HEK293T (cell line): ENCODE results near the gene USP31.

Source experiments
- CTCF ChIA-PET: fragments of 350-600 bp; formaldehyde crosslinking; extraction: SDS; loops from one replicate; lab custom pipeline; 2021; ENCODE audit warnings: antibody characterized with exemption, inconsistent platforms; lab: Yijun Ruan, JAX
- POLR2A ChIA-PET: fragments of 350-600 bp; formaldehyde crosslinking; extraction: SDS; loops from one replicate; lab custom pipeline; 2020; ENCODE audit warnings: antibody characterized with exemption, inconsistent platforms; lab: Yijun Ruan, JAX
- DNase-seq: peaks from one replicate; pipeline ENCODE4 v3.0.0; 2012; ENCODE audit warnings: mixed read lengths; ENCODE audit errors: extremely low spot score
- ARNT ChIP-seq: fragments of 450-650 bp; IDR thresholded peaks from 2 replicates; pipeline ENCODE4 v1.6.1; 2017; ENCODE audit warnings: mild to moderate bottlenecking
- BHLHE40 ChIP-seq: fragments of 450-650 bp; IDR thresholded peaks from 2 replicates; pipeline ENCODE4 v1.6.1; 2016; ENCODE audit warnings: mild to moderate bottlenecking, moderate library complexity, borderline replicate concordance
- CTBP1 ChIP-seq: fragments of 450-650 bp; IDR thresholded peaks from 2 replicates; pipeline ENCODE4 v1.6.1; 2016; ENCODE audit warnings: borderline replicate concordance
- ELF4 ChIP-seq: fragments of 450-650 bp; IDR thresholded peaks from 2 replicates; pipeline ENCODE4 v1.6.1; 2017; ENCODE audit warnings: antibody characterized with exemption
- FOXA1 ChIP-seq: fragments of 450-650 bp; IDR thresholded peaks from 2 replicates; pipeline ENCODE4 v1.6.1; 2016; ENCODE audit warnings: mild to moderate bottlenecking
- FOXK2 ChIP-seq: fragments of 450-650 bp; IDR thresholded peaks from 2 replicates; pipeline ENCODE4 v1.6.1; 2016; ENCODE audit warnings: mild to moderate bottlenecking
- FOXM1 ChIP-seq: fragments of 450-650 bp; IDR thresholded peaks from 2 replicates; pipeline ENCODE4 v1.6.1; 2017; ENCODE audit warnings: mild to moderate bottlenecking, borderline replicate concordance
- HDGF ChIP-seq: fragments of 450-650 bp; IDR thresholded peaks from 2 replicates; pipeline ENCODE4 v1.6.1; 2017; ENCODE audit warnings: antibody characterized with exemption, borderline replicate concordance
- L3MBTL2 ChIP-seq: fragments of 450-650 bp; conservative IDR thresholded peaks from 2 replicates; pipeline ENCODE4 v1.6.1; 2016; ENCODE audit warnings: mild to moderate bottlenecking
- LEF1 ChIP-seq: fragments of 450-650 bp; IDR thresholded peaks from 2 replicates; pipeline ENCODE4 v1.6.1; 2017; ENCODE audit warnings: mild to moderate bottlenecking, borderline replicate concordance
- NFRKB ChIP-seq: fragments of 450-650 bp; IDR thresholded peaks from 2 replicates; pipeline ENCODE4 v1.6.1; 2016; ENCODE audit warnings: mild to moderate bottlenecking, moderate library complexity
- SP1 ChIP-seq: fragments of 450-650 bp; IDR thresholded peaks from 2 replicates; pipeline ENCODE4 v1.6.1; 2017
- SUZ12 ChIP-seq: fragments of 450-650 bp; IDR thresholded peaks from 2 replicates; pipeline ENCODE4 v1.6.1; 2016; ENCODE audit warnings: mild to moderate bottlenecking
- TARDBP ChIP-seq: fragments of 450-650 bp; IDR thresholded peaks from 2 replicates; pipeline ENCODE4 v1.6.1; 2016
- ZNF384 ChIP-seq: fragments of 450-650 bp; IDR thresholded peaks from 2 replicates; pipeline ENCODE4 v1.6.1; 2016
- TF ChIP-seq, protein P1 (sequence below): fragments of 450-650 bp; IDR thresholded peaks from 2 replicates; pipeline ENCODE4 v1.6.1; 2016

USP31 gene

DNA sequence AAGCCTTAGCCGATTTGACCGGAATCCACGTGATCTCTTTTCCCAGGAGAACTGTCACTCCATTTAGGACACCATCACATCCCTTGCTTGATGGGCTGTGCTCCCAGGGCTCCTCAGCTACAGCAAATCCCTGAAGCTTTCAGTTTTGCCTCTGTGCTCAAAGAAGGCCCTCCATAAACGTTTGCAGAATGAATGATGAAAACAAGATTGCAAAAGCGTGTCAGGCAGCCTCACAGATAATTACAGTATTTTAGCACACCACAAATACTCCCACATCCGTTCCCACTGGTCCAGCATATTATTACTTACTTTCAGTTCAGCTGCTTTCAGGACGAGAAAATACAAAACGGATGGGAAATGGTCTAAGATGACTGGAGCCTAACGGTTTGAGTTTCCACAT is 84.6 kb downstream of the USP31 start:
- ChIA-PET CTCF (no interaction called here), POLR2A (no interaction called here)
- DNase-seq, result no peak
- TF ChIP-seq, protein P1, sequence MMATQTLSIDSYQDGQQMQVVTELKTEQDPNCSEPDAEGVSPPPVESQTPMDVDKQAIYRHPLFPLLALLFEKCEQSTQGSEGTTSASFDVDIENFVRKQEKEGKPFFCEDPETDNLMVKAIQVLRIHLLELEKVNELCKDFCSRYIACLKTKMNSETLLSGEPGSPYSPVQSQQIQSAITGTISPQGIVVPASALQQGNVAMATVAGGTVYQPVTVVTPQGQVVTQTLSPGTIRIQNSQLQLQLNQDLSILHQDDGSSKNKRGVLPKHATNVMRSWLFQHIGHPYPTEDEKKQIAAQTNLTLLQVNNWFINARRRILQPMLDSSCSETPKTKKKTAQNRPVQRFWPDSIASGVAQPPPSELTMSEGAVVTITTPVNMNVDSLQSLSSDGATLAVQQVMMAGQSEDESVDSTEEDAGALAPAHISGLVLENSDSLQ, result no peak

DNA sequence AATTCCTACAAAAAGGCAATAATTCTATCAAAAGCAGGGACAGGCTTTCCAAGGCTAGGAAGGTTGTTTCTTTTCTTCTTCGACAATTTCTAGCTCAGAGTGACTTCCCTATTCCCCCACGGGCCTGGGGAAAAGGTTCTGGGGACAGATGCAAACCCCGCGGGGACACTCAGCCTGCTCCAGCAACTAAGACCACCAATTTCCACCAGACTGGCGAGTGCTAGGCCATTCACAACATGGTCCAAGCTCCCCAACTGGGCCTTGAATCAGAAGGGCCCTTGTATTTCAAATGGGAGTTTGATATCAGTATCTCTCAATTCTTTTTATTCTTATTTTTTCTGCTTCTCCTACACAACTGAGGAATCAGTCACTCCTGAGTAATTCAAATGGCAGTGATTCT is 86.7 kb downstream of the USP31 start:
- DNase-seq, result no peak
- no peak for TF ChIP-seq L3MBTL2
- TF ChIP-seq SP1, result no peak
- no peak for TF ChIP-seq SUZ12
- TF ChIP-seq ARNT, result no peak
- no peak for TF ChIP-seq FOXM1
- no peak for TF ChIP-seq NFRKB
- no peak for TF ChIP-seq CTBP1
- TF ChIP-seq FOXA1, result no peak
- TF ChIP-seq HDGF, result no peak
- TF ChIP-seq LEF1, result no peak
- TF ChIP-seq BHLHE40, result no peak
- no peak for TF ChIP-seq ZNF384
- TF ChIP-seq, protein P1, result no peak
- no peak for TF ChIP-seq TARDBP
- no peak for TF ChIP-seq ELF4
- no peak for TF ChIP-seq FOXK2
- ChIA-PET CTCF (no interaction called here), POLR2A (no interaction called here)

DNA sequence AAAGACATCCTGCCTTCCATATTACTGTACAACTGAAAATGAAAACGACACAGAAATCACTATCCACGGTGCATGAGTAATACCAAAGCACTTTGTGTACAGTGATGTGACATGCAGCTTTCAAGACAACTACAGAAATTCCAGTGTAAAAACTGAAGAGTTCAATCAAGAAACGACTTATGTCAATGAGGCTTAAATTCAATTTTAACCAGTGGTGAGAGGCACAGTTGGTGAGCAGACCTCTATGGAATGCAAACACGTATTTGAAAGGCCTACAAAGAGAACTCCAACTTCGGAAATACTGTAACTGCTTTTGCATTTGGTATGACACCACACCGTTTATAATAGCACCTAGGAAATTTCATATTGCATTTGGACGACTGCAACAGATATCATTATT is 87.6 kb downstream of the USP31 start:
- TF ChIP-seq HDGF (no peak), L3MBTL2 (no peak), ELF4 (no peak), BHLHE40 (no peak), LEF1 (no peak), NFRKB (no peak), ARNT (no peak), SP1 (no peak), FOXA1 (no peak), FOXM1 (no peak), TARDBP (no peak), ZNF384 (no peak), CTBP1 (no peak), FOXK2 (no peak), SUZ12 (no peak)
- TF ChIP-seq, protein P1, result no peak
- POLR2A ChIA-PET, result no interaction called here
- no peak for DNase-seq
- CTCF ChIA-PET, result no interaction called here

DNA sequence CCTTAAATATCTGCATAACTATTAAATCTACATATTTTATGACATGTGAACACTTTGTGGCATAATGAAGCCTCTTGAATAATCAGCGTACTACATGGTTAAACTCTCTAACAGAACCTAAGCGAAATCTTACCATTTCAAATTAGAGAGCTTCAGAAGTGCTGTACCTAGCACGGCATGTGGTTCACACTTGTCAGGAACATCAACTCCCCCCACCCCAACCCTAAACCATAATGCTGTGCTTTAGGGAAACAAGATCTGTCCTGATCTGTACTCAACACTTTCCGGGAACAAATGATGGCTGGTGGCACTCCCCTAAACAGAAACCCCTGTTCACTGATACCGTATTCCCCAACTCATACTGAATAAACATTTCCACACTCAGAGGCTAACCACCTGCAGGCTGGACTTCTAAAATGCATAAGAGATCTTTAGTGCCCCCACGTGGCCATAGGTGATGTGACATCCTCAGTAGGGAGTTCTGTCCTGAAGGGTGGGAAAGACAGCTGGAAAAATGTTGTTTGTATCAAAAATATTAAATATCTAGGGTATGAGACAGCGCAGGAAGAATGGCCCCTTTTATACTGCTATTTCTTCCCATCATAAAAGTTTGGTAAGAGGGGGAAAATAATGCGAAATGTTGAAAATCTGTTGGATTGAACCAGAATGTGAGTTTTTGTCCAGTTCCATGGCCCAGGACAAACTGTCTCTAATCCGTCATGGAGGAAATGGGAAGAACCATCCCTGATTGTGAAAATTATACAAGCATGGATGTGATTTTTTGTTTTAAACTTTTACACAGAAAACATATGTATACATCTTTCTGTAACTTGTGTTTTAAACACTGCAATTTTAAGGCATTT is 88.6 kb downstream of the USP31 start:
- CTCF ChIA-PET, result interaction anchor here (0.6 to 1.0 kb wide), 7 partner anchors 11 to 383 kb away, joined by 3 read pairs; no protein-coding TSS in a partner anchor
- POLR2A ChIA-PET, result no interaction called here

DNA sequence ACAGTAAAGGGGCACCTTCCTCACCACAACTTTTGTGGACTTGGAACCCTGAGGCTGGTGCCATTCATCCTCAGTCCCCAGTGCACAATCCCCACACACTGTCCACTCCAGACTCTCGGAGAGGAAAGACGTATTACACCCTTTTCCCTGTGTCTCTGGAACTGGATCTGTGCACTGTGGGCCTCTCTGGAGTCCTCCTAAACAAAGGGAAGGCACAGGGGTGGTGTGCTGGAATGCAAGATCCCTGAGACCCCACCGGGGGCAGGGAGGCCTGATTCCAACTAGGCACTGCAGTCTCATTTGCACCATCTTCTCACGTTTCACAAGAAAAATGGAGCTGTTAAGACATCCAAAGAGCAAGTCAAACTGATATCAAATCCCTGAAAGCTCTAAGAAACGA is 89.8 kb downstream of the USP31 start:
- ChIA-PET POLR2A (no interaction called here), CTCF (interaction anchor here (0.6 kb wide), 1 partner anchor 157 kb away, joined by 4 read pairs; no protein-coding TSS in a partner anchor)
- TF ChIP-seq ELF4 (no peak), L3MBTL2 (no peak), FOXK2 (no peak), LEF1 (no peak), ARNT (no peak), CTBP1 (no peak), SUZ12 (no peak), FOXA1 (no peak), FOXM1 (no peak), SP1 (no peak), HDGF (no peak), ZNF384 (no peak), TARDBP (no peak)
- TF ChIP-seq, protein P1, result no peak
- DNase-seq, result no peak

More for the DNA sequence above, 88.6 kb downstream of the USP31 start:
- peak; percentile 64 for DNase-seq
- TF ChIP-seq ZNF384, result no peak
- TF ChIP-seq, protein P1, result no peak
- TF ChIP-seq NFRKB, result no peak
- TF ChIP-seq HDGF, result no peak
- no peak for TF ChIP-seq TARDBP
- TF ChIP-seq ELF4, result no peak
- no peak for TF ChIP-seq L3MBTL2
- TF ChIP-seq ARNT, result no peak
- TF ChIP-seq SP1, result no peak
- TF ChIP-seq FOXK2, result no peak
